GM19452 (cell line): ENCODE data around the gene KRT40.

Experiments
- ATAC-seq: cut with Tn5 transposase; IDR thresholded peaks from one replicate; pipeline ENCODE4 v1.9.1; 2021; ENCODE audit not compliant: unreplicated experiment

The KRT40 gene

GRCh38 chr17:40997361-40997760, 13.2 kb upstream of the KRT40 start:
- ATAC-seq: no peak

DNA sequence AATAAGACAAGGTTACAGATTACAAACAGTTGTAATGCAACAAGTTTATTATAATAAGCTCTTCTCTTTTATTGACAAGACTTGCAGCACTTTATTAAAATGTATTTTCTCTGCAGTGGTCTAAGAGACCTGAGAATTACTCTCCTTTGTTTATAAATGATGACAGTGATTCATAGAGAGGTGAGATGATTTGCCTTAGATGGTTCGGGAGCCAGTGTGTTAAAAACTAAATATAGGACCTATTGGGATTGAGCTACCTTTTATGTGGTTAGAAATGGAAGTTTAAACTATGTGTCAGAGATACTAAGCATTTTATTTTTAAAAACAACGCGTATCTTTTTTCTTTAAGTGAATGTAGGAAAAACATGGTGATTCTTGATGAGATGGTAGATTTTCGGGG, 12.7 kb upstream of the KRT40 start:
- ATAC-seq: no peak

DNA sequence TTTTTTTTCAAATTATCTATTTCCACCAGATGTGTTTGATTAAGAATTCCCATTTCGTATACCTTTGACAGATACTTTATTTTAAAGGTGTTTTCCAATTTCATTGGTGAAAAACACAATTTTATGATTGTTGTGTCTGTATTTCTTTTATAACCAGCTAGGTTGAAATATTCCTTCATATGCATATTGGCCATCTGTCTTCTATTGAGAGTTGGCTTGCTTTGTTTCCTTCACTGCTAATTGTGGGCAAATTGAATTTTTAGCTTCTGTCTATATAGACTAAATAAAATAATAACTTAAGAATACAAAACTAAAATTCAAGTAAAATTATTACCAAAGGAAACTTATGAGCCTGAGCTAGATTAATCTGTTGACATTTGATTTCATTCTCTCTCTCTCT, 11.0 kb upstream of the KRT40 start:
- ATAC-seq: no peak

DNA sequence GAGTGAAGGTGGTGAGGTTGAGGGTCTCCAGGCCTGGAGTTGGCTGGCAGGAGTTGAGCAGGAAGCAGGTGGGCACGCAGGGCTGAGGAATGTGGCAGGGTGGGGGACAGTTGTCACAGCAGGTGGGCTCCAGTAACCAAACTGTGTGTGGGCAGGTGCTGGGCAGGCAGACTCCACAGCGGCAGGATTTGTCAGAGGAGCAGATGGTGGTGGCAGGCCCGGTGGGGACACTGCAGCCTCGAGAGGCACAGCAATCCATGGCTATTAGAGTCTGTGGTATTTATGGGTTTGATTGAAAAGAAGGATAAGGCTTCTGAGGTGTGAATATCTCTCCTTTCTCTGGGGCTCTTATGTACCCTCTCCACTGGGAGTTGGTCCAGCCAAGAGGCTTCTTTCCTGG, 9.7 kb upstream of the KRT40 start, which contains the start of gene KRTAP3-3:
TSS of gene KRTAP3-3 (minus strand) at position 326 of the 400 bp plus-strand sequence. CDS start at position 259, 67 bp downstream.
- ATAC-seq: no peak

- no peak for ATAC-seq
These were observed 9.0 kb upstream of the KRT40 start for GRCh38 chr17:40993084-40993483.

DNA sequence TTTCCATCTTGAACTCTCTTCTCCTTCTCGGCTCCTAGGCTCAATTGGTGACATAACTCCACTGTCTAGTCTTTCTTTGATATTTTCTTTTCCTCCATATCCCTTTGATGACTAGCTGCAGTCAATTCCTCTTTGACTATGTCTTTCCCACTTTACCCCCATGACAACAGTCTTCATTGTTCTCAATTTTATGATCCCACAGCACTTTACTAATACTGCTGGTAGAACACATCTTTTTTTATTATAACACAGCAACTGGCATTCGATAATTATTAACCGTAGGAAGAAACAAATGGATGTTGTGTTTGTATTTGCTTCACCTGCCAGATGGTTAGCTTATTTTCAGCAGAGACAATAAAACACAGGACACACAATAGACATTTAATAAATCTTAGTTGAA, 8.5 kb upstream of the KRT40 start:
- ATAC-seq: no peak

DNA sequence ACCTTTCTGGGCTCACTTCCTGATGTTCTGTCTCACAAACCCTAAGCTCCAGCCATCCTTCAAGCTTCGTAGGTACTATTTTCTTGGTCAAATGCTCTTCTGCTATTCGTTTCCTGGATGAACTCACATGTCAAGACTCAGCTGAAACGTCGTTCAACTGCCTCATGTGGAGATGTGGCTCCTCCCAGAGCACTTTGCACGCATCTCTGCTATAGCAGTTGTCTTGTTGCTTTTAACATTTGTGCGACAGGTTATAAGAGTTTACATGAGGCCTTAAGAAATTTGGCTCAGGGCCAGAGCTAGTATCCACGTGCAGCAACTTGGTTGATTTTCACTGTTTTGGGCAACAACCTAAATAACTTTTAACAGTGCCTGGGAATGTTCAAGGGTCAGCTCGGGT, 2.8 kb upstream of the KRT40 start:
- no peak for ATAC-seq

DNA sequence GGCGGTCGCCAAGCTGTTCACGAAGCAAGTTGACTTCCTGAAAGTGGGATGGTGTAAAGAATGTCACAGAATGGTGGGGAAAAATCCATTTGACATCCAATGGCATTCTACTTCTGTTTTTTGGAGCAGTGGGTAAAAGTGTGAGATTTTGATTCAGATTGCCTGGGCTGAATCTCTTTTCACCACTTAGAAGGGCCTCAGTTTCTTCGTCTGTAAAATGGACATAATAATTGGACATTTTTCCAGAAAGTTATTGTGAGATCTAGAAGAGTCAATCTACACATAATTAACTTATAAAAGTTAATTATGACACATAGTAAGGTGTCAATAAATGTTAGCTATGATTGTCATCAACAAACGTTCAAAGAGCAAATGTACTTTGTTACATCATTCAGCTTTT, 3.0 kb downstream of the KRT40 start:
- ATAC-seq: no peak

DNA sequence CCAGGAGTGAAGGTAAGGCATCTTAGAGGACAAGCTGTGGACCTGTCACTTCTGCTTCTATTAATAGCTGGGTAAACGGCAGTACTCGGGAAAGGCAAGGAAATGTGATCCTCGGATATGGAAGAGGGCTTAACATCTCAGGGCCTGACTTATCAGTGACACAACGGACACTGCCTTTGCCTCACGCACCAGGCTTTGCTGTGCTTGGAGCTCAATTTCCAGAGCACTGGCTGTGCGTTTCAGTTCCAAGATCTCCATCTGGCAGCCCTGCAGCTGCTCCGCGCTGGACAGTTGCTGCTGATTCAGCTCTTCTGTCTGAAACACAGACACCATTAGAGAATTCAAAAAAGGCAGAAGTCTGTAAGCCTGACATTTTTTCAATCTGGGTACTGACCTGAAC, 3.5 kb downstream of the KRT40 start:
- no peak for ATAC-seq

DNA sequence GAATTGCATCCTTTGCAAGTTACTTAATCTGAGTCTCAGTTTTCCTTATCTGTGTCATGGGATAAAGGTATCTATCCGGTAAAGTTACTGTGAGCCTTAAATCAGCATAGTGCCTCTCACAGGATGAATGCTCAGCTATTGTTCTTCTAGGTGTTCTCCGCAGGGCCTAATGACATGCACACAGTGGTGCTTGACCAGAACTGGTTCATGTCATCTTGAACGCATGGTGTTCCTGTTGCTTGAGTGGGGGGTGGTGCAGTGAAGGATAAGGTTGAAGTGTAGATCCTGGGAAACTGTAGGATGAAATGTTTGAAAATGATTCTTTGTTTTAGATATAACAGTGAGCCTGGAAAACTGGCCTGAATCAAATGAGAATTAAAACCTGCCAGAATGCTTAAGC, 4.0 kb downstream of the KRT40 start:
- ATAC-seq: no peak

GRCh38 chr17:40978575-40979151, 5.5 kb downstream of the KRT40 start:
- ATAC-seq: no peak

DNA sequence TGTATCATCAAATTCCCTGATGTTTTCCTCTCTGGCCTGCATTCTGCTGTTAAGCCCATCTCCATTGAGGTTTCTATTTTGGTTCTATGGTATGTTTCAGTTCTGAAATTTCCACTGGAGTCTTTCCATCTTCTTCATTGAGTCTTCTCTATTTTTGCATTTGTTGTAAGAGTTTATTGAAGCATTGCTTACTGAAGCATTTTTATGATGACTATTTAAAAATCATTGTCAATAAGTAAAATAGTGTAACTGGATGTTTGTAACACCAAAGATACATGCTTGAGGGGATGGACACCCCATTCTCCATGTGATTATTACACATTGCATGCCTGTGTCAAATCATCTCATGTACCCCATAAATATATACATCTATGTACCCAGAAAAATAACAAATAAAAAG, 8.6 kb downstream of the KRT40 start:
- ATAC-seq: no peak

DNA sequence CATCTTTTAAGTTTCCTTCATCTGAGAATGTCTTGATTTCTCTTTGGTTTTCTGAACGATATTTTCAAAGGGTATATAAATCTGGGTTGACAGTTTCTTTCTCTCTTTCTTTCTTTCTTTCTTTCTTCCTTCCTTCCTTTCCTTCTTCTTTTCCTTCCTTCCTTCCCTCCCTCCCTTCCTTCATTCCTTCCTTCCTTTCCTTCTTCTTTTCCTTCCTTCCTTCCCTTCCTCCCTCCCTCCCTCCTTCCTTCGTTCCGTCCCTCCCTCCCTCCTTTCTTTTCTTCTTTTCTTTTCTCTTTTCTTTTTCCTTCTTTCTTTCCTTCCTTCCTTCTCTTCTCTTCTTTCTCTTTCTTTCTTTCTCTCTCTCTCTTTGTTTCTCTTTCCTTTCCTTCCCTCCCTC, 9.8 kb downstream of the KRT40 start:
- no peak for ATAC-seq

GRCh38 chr17:40967582-40967981, 16.5 kb downstream of the KRT40 start:
- no peak for ATAC-seq

- ATAC-seq: no peak
These were observed 17.3 kb downstream of the KRT40 start, which contains the start of gene KRT39 for GRCh38 chr17:40966848-40967247. Gene KRT39, minus strand, starts transcription at chr17:40966948. Its CDS starts 92 bp downstream, at chr17:40966856.

DNA sequence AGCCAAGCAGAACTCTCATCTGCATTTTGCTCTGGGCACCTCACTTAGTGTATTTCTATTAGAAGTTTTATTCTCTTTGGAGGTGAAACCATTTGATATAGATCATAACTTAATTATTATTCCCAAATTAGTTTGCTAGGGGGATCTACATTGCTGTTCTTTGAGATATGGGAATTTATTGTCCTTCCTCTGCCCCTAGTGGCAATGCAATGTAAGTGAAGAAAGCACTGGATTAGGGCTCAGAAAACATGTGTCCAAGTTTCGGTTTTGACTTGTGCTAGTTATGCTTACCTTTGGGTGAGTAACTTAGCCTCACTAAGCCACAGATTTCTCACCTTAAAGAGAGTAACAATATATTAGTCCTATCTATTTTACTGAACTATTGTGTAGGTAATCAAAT, 20.3 kb downstream of the KRT40 start:
- no peak for ATAC-seq

- ATAC-seq: no peak
These were observed 22.0 kb downstream of the KRT40 start for GRCh38 chr17:40962059-40962561.

GRCh38 chr17:40961591-40961990, 22.5 kb downstream of the KRT40 start:
- no peak for ATAC-seq

DNA sequence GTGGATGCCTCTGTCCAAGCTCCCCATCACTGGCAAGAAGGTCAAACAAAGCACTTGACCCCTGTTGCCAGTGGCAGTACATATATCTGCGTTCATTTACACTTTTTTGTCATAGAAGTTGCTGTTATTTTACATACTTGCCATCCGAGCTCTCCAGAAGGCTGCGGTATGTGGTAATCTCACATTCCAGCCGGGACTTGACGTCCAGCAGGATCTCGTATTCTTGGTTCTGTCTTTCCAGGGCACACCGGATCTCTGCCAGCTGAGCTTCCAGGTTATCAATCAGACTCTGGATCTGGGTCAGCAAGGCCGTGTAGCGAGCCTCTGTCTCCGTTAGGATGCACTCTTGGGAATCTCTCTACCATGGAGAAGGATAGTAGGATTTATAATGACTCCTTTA, 24.0 kb downstream of the KRT40 start:
- ATAC-seq: no peak

- ATAC-seq: no peak
These were observed 25.8 kb downstream of the KRT40 start for GRCh38 chr17:40958086-40958953.

GRCh38 chr17:40956401-40957254, 27.5 kb downstream of the KRT40 start:
- no peak for ATAC-seq
